HG03520 (cell line): ENCODE results near the gene GK2.
A peak's percentile ranks its signal among the peaks of the same experiment; 100 is the strongest.

ENCODE experiments used
- ATAC-seq: cut with Tn5 transposase; IDR thresholded peaks from one replicate; pipeline ENCODE4 v1.9.1; 2021; ENCODE audit warnings: mild to moderate bottlenecking, moderate library complexity; ENCODE audit not compliant: unreplicated experiment

GK2 gene

GRCh38 chr4:79408063-79408462, at the start of gene GK2:
Gene GK2, minus strand, starts transcription at chr4:79408228. Its CDS starts 28 bp downstream, at chr4:79408200.
- no peak for ATAC-seq

GRCh38 chr4:79455216-79455615, 47.2 kb upstream of the GK2 start:
- no peak for ATAC-seq

GRCh38 chr4:79454656-79455055, 46.6 kb upstream of the GK2 start:
- ATAC-seq: no peak

- no peak for ATAC-seq
Observed at GRCh38 chr4:79450053-79450452, 42.0 kb upstream of the GK2 start.

GRCh38 chr4:79446145-79446544, 38.1 kb upstream of the GK2 start:
- no peak for ATAC-seq

GRCh38 chr4:79445371-79445781, 37.3 kb upstream of the GK2 start:
- ATAC-seq: no peak

GRCh38 chr4:79442422-79442821, 34.4 kb upstream of the GK2 start:
- ATAC-seq: no peak

- ATAC-seq: no peak
Observed at GRCh38 chr4:79439489-79439888, 31.5 kb upstream of the GK2 start.

- ATAC-seq: no peak
Observed at GRCh38 chr4:79431839-79432238, 23.8 kb upstream of the GK2 start.

GRCh38 chr4:79429113-79429903, 21.3 kb upstream of the GK2 start:
- ATAC-seq: no peak

GRCh38 chr4:79426989-79427388, 19.0 kb upstream of the GK2 start:
- no peak for ATAC-seq

GRCh38 chr4:79425586-79425985, 17.6 kb upstream of the GK2 start:
- ATAC-seq: no peak

GRCh38 chr4:79421483-79421882, 13.5 kb upstream of the GK2 start:
- no peak for ATAC-seq

GRCh38 chr4:79413886-79414285, 5.9 kb upstream of the GK2 start:
- ATAC-seq: no peak

GRCh38 chr4:79413032-79413885, 5.2 kb upstream of the GK2 start:
- no peak for ATAC-seq

GRCh38 chr4:79404666-79405065, 3.4 kb downstream of the GK2 start:
- no peak for ATAC-seq

- no peak for ATAC-seq
Observed at GRCh38 chr4:79403356-79403755, 4.7 kb downstream of the GK2 start.

GRCh38 chr4:79402332-79402851, 5.6 kb downstream of the GK2 start:
- no peak for ATAC-seq

GRCh38 chr4:79399076-79399475, 9.0 kb downstream of the GK2 start:
- peak; percentile 47 for ATAC-seq

- ATAC-seq: no peak
Observed at GRCh38 chr4:79397951-79398350, 10.1 kb downstream of the GK2 start.

- no peak for ATAC-seq
Observed at GRCh38 chr4:79396794-79397193, 11.2 kb downstream of the GK2 start.

- ATAC-seq: no peak
Observed at GRCh38 chr4:79395841-79396240, 12.2 kb downstream of the GK2 start.
